Stimulated activated naive CD8-positive, alpha-beta T cell treated with anti-CD3 and anti-CD28 coated beads, Interleukin-15, amount 100 ng/mL, for 72 hours (primary cell): ENCODE measurements around the gene SLC5A1.
"Not testable (repeated sequence)": the region's sequence is repeated elsewhere in the genome, so short reads cannot be mapped to it uniquely, and the experiment has no call there.

Experiments
- ATAC-seq: fragments of 150-1000 bp; cut with Tn5 transposase; 2 replicates; pipeline ENCODE4 v1.10.0; 2021; ENCODE audit warnings: mild to moderate bottlenecking, moderate library complexity
- DNase-seq, 2 donors: peaks; one replicate each; pipeline ENCODE4 v3.0.0; 2021 to 2022
- H3K27ac Mint-ChIP-seq, 2 donors: one replicate each; pipeline ENCODE4 v1.8.0; 2022; ENCODE audit warnings: mild to moderate bottlenecking in 2 of 2, mixed read lengths in 2 of 2, moderate library complexity in 2 of 2
- H3K27me3 Mint-ChIP-seq: one replicate; pipeline ENCODE4 v1.8.0; 2022; ENCODE audit warnings: mixed read lengths
- H3K4me1 Mint-ChIP-seq: one replicate; pipeline ENCODE4 v1.8.0; 2022; ENCODE audit warnings: mild to moderate bottlenecking, mixed read lengths
- H3K4me3 Mint-ChIP-seq, 2 donors: one replicate each; pipeline ENCODE4 v1.8.0; 2022; ENCODE audit warnings: mild to moderate bottlenecking in 2 of 2, mixed read lengths in 2 of 2, moderate library complexity in 1 of 2
- H3K9me3 Mint-ChIP-seq, 2 donors: one replicate each; pipeline ENCODE4 v1.8.0; 2022; ENCODE audit warnings: mixed read lengths in 2 of 2

Gene SLC5A1

GRCh38 chr22:32103658-32104315 lies 60.7 kb downstream of the SLC5A1 start:
- DNase-seq = no peak
- ATAC-seq = no peak
- Mint-ChIP-seq H3K9me3 (no peaks in the 10 kb centered on the region), H3K4me1 (no peaks in the 10 kb centered on the region), H3K27me3 (peaks cover 41% of the 10 kb centered on the region), H3K27ac (no peak overlapping the region), H3K4me3 (no peak overlapping the region)

- no peaks in the 10 kb centered on the region for H3K9me3 Mint-ChIP-seq
- peaks cover 72% of the 10 kb centered on the region for H3K27me3 Mint-ChIP-seq
- no peak overlapping the region for H3K27ac Mint-ChIP-seq
- ATAC-seq = no peak
- H3K4me1 Mint-ChIP-seq = no peaks in the 10 kb centered on the region
- H3K4me3 Mint-ChIP-seq = no peak overlapping the region
- no peak for DNase-seq
These were observed 63.9 kb downstream of the SLC5A1 start for GRCh38 chr22:32106930-32107329.

GRCh38 chr22:32112380-32112779 lies 69.3 kb downstream of the SLC5A1 start:
- Mint-ChIP-seq H3K27ac (no peak overlapping the region), H3K4me1 (no peaks in the 10 kb centered on the region), H3K4me3 (no peak overlapping the region), H3K27me3 (peaks cover 32% of the 10 kb centered on the region), H3K9me3 (no peaks in the 10 kb centered on the region)
- ATAC-seq = no peak
- DNase-seq = no peak

- DNase-seq (no peak), ATAC-seq (no peak)
- H3K27ac Mint-ChIP-seq = no peak overlapping the region
- no peaks in the 10 kb centered on the region for H3K9me3 Mint-ChIP-seq
- H3K4me3 Mint-ChIP-seq = no peak overlapping the region
- no peaks in the 10 kb centered on the region for H3K4me1 Mint-ChIP-seq
- H3K27me3 Mint-ChIP-seq = no peaks in the 10 kb centered on the region
These were observed 76.6 kb downstream of the SLC5A1 start for GRCh38 chr22:32119568-32120235.

GRCh38 chr22:32120603-32121002 lies 77.5 kb downstream of the SLC5A1 start:
- Mint-ChIP-seq H3K4me3 (no peak overlapping the region), H3K9me3 (no peaks in the 10 kb centered on the region), H3K4me1 (no peaks in the 10 kb centered on the region), H3K27me3 (no peaks in the 10 kb centered on the region), H3K27ac (no peak overlapping the region)
- DNase-seq (no peak), ATAC-seq (no peak)

- no peaks in the 10 kb centered on the region for H3K9me3 Mint-ChIP-seq
- no peak overlapping the region for H3K27ac Mint-ChIP-seq
- H3K4me1 Mint-ChIP-seq = no peaks in the 10 kb centered on the region
- no peak for ATAC-seq
- no peak overlapping the region for H3K4me3 Mint-ChIP-seq
- H3K27me3 Mint-ChIP-seq = no peaks in the 10 kb centered on the region
- no peak for DNase-seq
These were observed 79.8 kb downstream of the SLC5A1 start for GRCh38 chr22:32122899-32123298.

- Mint-ChIP-seq H3K4me1 (no peaks in the 10 kb centered on the region), H3K27me3 (no peaks in the 10 kb centered on the region), H3K4me3 (no peak overlapping the region), H3K9me3 (no peaks in the 10 kb centered on the region), H3K27ac (peak overlapping the region in 1 of 2 donors; percentile 57)
- DNase-seq = no peak
- ATAC-seq = no peak
These were observed 80.6 kb downstream of the SLC5A1 start for GRCh38 chr22:32123657-32124056.

GRCh38 chr22:32127904-32128303 lies 84.8 kb downstream of the SLC5A1 start:
- Mint-ChIP-seq H3K27ac (no peak overlapping the region), H3K4me3 (no peak overlapping the region), H3K4me1 (peaks cover 6% of the 10 kb centered on the region), H3K9me3 (no peaks in the 10 kb centered on the region), H3K27me3 (no peaks in the 10 kb centered on the region)
- DNase-seq (no peak), ATAC-seq (no peak)

GRCh38 chr22:32130464-32130863 lies 87.4 kb downstream of the SLC5A1 start:
- no peak overlapping the region for H3K4me3 Mint-ChIP-seq
- peak overlapping the region in 1 of 2 donors; percentile 58 for H3K27ac Mint-ChIP-seq
- no peak for DNase-seq
- ATAC-seq = no peak
- H3K4me1 Mint-ChIP-seq = peaks cover 6% of the 10 kb centered on the region
- no peaks in the 10 kb centered on the region for H3K9me3 Mint-ChIP-seq
- H3K27me3 Mint-ChIP-seq = no peaks in the 10 kb centered on the region

- Mint-ChIP-seq H3K4me3 (no peak overlapping the region), H3K27me3 (no peaks in the 10 kb centered on the region), H3K27ac (peak overlapping the region in 1 of 2 donors; percentile 90), H3K4me1 (peaks cover 6% of the 10 kb centered on the region), H3K9me3 (no peaks in the 10 kb centered on the region)
- ATAC-seq (no peak), DNase-seq (no peak)
These were observed 89.1 kb downstream of the SLC5A1 start for GRCh38 chr22:32132126-32132525.

- no peak for ATAC-seq
- DNase-seq = no peak
- H3K27ac Mint-ChIP-seq = no peak overlapping the region
- no peaks in the 10 kb centered on the region for H3K27me3 Mint-ChIP-seq
- H3K9me3 Mint-ChIP-seq = peaks cover 0 to 2% of the 10 kb centered on the region in 2 donors
- peaks cover 13% of the 10 kb centered on the region for H3K4me1 Mint-ChIP-seq
- H3K4me3 Mint-ChIP-seq = no peak overlapping the region
These were observed 89.7 kb downstream of the SLC5A1 start for GRCh38 chr22:32132783-32133182.

GRCh38 chr22:32134796-32135195 lies 91.7 kb downstream of the SLC5A1 start:
- H3K9me3 Mint-ChIP-seq, ATAC-seq, H3K27ac Mint-ChIP-seq: not testable (repeated sequence)

GRCh38 chr22:32135958-32136357 lies 92.9 kb downstream of the SLC5A1 start:
- not testable (repeated sequence) for H3K9me3 Mint-ChIP-seq, H3K27me3 Mint-ChIP-seq, ATAC-seq, DNase-seq, H3K4me3 Mint-ChIP-seq, H3K27ac Mint-ChIP-seq
- H3K4me1 Mint-ChIP-seq = peaks cover 22% of the 10 kb centered on the region

More at GRCh38 chr22:32134796-32135195, 91.7 kb downstream of the SLC5A1 start:
- not testable (repeated sequence) for H3K4me3 Mint-ChIP-seq, H3K27me3 Mint-ChIP-seq, DNase-seq
- peaks cover 19% of the 10 kb centered on the region for H3K4me1 Mint-ChIP-seq

GRCh38 chr22:32136881-32137280 lies 93.8 kb downstream of the SLC5A1 start:
- H3K9me3 Mint-ChIP-seq, H3K4me3 Mint-ChIP-seq, H3K27ac Mint-ChIP-seq, DNase-seq, ATAC-seq, H3K27me3 Mint-ChIP-seq: not testable (repeated sequence)
- H3K4me1 Mint-ChIP-seq = peaks cover 31% of the 10 kb centered on the region

GRCh38 chr22:32137731-32138324 lies 94.8 kb downstream of the SLC5A1 start:
- ATAC-seq (peak; percentile 71), DNase-seq (peak; percentile 35 to 67)
- H3K9me3 Mint-ChIP-seq, H3K27me3 Mint-ChIP-seq: not testable (repeated sequence)
- peak overlapping the region; percentile 57 to 89 for H3K27ac Mint-ChIP-seq
- peak overlapping the region; percentile 76 to 79 for H3K4me3 Mint-ChIP-seq
- H3K4me1 Mint-ChIP-seq = peaks cover 34% of the 10 kb centered on the region

- H3K4me1 Mint-ChIP-seq = peaks cover 42% of the 10 kb centered on the region
- not testable (repeated sequence) for ATAC-seq, DNase-seq, H3K27me3 Mint-ChIP-seq, H3K27ac Mint-ChIP-seq, H3K9me3 Mint-ChIP-seq
- H3K4me3 Mint-ChIP-seq = peak overlapping the region; percentile 76 to 79
These were observed 95.5 kb downstream of the SLC5A1 start for GRCh38 chr22:32138576-32138975.
